Measurements from ENCODE around the gene SOX10. TPM values are rescaled to one million over a fixed set of nuclear protein-coding genes. Genes with fewer than 3 reads are reported as not detected.

SOX10 gene
- total RNA-seq, 1 experiment from 2014 or later: 2.4 TPM

DNA sequence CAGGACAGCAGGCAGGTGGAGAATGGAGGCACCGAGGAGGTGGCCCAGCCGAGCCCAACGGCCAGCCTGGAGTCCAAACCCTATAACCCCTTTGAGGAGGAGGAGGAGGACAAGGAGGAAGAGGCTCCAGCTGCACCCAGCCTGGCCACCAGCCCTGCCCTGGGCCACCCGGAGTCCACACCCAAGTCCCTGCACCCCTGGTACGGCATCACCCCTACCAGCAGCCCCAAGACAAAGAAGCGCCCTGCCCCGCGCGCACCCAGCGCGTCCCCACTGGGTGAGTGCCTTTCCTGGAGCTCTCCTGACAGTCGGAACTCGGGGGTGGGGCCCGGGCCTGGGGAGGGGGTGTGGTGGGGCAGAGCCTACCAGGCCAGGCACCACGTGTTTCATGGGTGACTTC lies 58.6 kb downstream of the SOX10 start:
- no peaks in the 10 kb centered on the region for H3K9me3 Mint-ChIP-seq
- H3K27me3 Mint-ChIP-seq (ENCODE audit: low read depth): no peaks in the 10 kb centered on the region
- no peak overlapping the region for H2AK5ac ChIP-seq (ENCODE audit: insufficient read length, low read length)
- no peak overlapping the region for H2BK12ac ChIP-seq (ENCODE audit: insufficient read length, low read depth, low read length)
- peaks cover 0 to 49% (median 23%) of the 10 kb centered on the region in 3 experiments; a peak in 6 of 7 replicates for H3K36me3 Mint-ChIP-seq (ENCODE audit: insufficient read depth in 1 of 3, low read depth in 3 of 3)
- no peaks in the 10 kb centered on the region for H3K79me2 ChIP-seq (ENCODE audit: insufficient read depth, low read length)
- H2BK120ac ChIP-seq (ENCODE audit: low read depth, low read length, poor library complexity, severe bottlenecking): no peak overlapping the region
- no CpG with 5 or more reads among the region's 15 CpGs for WGBS (ENCODE audit: extremely low coverage, insufficient read length, low lambda C conversion rate)
- H3K27me3 ChIP-seq (ENCODE audit: insufficient read depth, low read length): no peaks in the 10 kb centered on the region
- H3K27ac Mint-ChIP-seq: no peak overlapping the region
- no peak overlapping the region for H4K91ac ChIP-seq (ENCODE audit: insufficient read length, low read depth, low read length)
- no peak overlapping the region for H2AFZ ChIP-seq (ENCODE audit: low read length)
- no peak overlapping the region for H4K8ac ChIP-seq (replicated peaks; ENCODE audit: insufficient read length, low read depth, low read length)
- no peak overlapping the region for H3T11ph ChIP-seq (ENCODE audit: low read length)
- no peaks in the 10 kb centered on the region for H3K79me1 ChIP-seq (ENCODE audit: insufficient read depth, low read depth, low read length, poor library complexity, severe bottlenecking)
- TF ChIP-seq, protein P1, sequence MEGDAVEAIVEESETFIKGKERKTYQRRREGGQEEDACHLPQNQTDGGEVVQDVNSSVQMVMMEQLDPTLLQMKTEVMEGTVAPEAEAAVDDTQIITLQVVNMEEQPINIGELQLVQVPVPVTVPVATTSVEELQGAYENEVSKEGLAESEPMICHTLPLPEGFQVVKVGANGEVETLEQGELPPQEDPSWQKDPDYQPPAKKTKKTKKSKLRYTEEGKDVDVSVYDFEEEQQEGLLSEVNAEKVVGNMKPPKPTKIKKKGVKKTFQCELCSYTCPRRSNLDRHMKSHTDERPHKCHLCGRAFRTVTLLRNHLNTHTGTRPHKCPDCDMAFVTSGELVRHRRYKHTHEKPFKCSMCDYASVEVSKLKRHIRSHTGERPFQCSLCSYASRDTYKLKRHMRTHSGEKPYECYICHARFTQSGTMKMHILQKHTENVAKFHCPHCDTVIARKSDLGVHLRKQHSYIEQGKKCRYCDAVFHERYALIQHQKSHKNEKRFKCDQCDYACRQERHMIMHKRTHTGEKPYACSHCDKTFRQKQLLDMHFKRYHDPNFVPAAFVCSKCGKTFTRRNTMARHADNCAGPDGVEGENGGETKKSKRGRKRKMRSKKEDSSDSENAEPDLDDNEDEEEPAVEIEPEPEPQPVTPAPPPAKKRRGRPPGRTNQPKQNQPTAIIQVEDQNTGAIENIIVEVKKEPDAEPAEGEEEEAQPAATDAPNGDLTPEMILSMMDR (conservative IDR thresholded peaks at IDR 0.05): no peak
- H3K4me3 Mint-ChIP-seq: no peak overlapping the region
- DNase-seq: no peak
- H3K4me1 Mint-ChIP-seq: 0 out of 4 replicates have a peak, but pooled peaks cover 0 to 3% of the 10 kb centered on the region in 2 experiments
- H3K18ac ChIP-seq (ENCODE audit: insufficient read length, low read depth, low read length): no peak overlapping the region
- no peak overlapping the region for H3K4me2 ChIP-seq (ENCODE audit: insufficient read depth, insufficient read length, low read length)
- no peak overlapping the region for H4K5ac ChIP-seq (ENCODE audit: insufficient read length, low read depth, low read length)
- peaks cover 2% of the 10 kb centered on the region for H3K23me2 ChIP-seq (ENCODE audit: insufficient read length, low read depth, low read length, poor library complexity, severe bottlenecking)
- no peak overlapping the region for H3K4ac ChIP-seq (ENCODE audit: low read depth, low read length)
- no peak overlapping the region for H3K23ac ChIP-seq (ENCODE audit: insufficient read length, low read depth, low read length)
- H2BK15ac ChIP-seq (ENCODE audit: low read depth, low read length): no peak overlapping the region
- H3K9ac ChIP-seq (ENCODE audit: extremely low read depth, insufficient read length, low read length): no peak overlapping the region
- H2BK5ac ChIP-seq (ENCODE audit: insufficient read length, low read length): no peak overlapping the region
- H3K27ac ChIP-seq (ENCODE audit: insufficient read length, low read depth, low read length): no peak overlapping the region
- H3K4me1 ChIP-seq (ENCODE audit: insufficient read depth, low read length): no peaks in the 10 kb centered on the region
- H4K20me1 ChIP-seq (ENCODE audit: control insufficient read depth, insufficient read depth, insufficient read length): no peaks in the 10 kb centered on the region
- H3K56ac ChIP-seq (ENCODE audit: insufficient read length, low read depth, low read length): no peak overlapping the region
- H3K9me3 ChIP-seq (ENCODE audit: control insufficient read depth, low read depth, low read length): no peaks in the 10 kb centered on the region
- no peak overlapping the region for H2BK20ac ChIP-seq (ENCODE audit: low read depth, low read length, poor library complexity, severe bottlenecking)
- H3K14ac ChIP-seq (ENCODE audit: insufficient read depth, low read length): no peak overlapping the region

Measured in H9 (cell line).